Gastrocnemius medialis (tissue), 4 donors: ENCODE results near the gene MCMBP.

ENCODE experiments used
- CTCF ChIP-seq, 5 experiments: fragments of 450-650 bp in 3 of 5; fragments of 200-600 bp in 2 of 5; sonication (generic) in 2 of 5; IDR thresholded peaks in 4 of 5; conservative IDR thresholded peaks in 1 of 5; 1 replicate in 4 of 5; 2 replicates in 1 of 5; pipeline ENCODE4 v1.5.1; 2016 to 2019; ENCODE audit warnings: antibody characterized with exemption in 5 of 5, mild to moderate bottlenecking in 3 of 5, moderate library complexity in 3 of 5
- POLR2A ChIP-seq, 2 donors: fragments of 450-650 bp; IDR thresholded peaks; one replicate each; pipeline ENCODE4 v1.6.1; 2017; ENCODE audit warnings: antibody characterized with exemption in 2 of 2, mild to moderate bottlenecking in 2 of 2, moderate library complexity in 2 of 2

DNA sequence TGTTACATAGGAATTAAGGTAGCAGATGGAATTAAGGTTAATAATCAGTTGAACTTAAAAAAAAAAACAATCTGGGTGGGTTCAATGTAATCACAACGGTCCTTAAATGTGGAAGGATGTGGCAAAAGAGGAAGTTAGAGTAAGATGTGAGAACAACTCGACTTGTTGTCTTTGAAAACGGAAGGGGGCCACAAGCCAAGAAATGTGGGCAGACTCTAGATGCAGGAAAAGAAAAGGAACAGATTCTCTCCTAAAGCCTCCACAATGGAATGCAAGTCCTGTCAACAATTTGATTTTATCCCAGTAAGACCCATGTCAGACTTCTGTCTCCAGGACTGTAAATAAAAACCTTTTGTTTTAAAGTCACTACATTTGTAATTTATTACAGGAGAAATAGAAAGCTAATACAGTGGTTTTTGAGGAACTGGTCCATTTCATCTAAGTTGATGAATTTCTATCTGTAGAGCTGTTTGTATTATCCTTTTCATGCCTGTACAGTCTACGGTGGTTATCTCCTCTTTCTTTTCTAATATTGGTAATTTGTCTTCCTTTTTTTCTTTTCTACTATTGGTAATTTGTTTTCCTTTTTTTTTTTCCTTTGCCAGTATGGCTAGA is 8.6 kb downstream of the MCMBP start:
- TF ChIP-seq CTCF (IDR thresholded peaks at IDR 0.05 in 4 of 5, conservative IDR thresholded peaks at IDR 0.05 in 1 of 5) (no peak), POLR2A (IDR thresholded peaks at IDR 0.05) (no peak)
